ENCODE data around the gene KLF6. TPM values are rescaled to one million over a fixed set of nuclear protein-coding genes. Genes with fewer than 3 reads are reported as not detected.

Gene KLF6
- total RNA-seq, 1 experiment from 2014 or later, result 27.7 TPM

- TF ChIP-seq EZH2 (IDR thresholded peaks at IDR 0.05; ENCODE audit: low read depth), result no peak
- TF ChIP-seq CTCF (conservative IDR thresholded peaks at IDR 0.05), result no peak
- Histone ChIP-seq H3K4me2 (no peak overlapping the region), H3K27me3 (ENCODE audit: insufficient read depth, low read depth) (no peaks in the 10 kb centered on the region), H3K4me3 (no peak overlapping the region), H3K36me3 (ENCODE audit: low read depth) (no peaks in the 10 kb centered on the region), H3K9me3 (ENCODE audit: insufficient read depth, low read depth) (no peaks in the 10 kb centered on the region), H3K79me2 (ENCODE audit: low read depth) (no peaks in the 10 kb centered on the region), H3K9me2 (ENCODE audit: insufficient read depth) (no peaks in the 10 kb centered on the region), H3K27ac (no peak overlapping the region), H3F3A (ENCODE audit: insufficient read depth, low read depth) (peaks cover 14% of the 10 kb centered on the region), H2AFZ (no peak overlapping the region), H3K4me1 (replicated peaks; ENCODE audit: insufficient read depth) (peaks cover 18% of the 10 kb centered on the region), H4K20me1 (ENCODE audit: insufficient read depth) (no peaks in the 10 kb centered on the region)
- ChIA-PET CTCF (no interaction called here), POLR2A (ENCODE audit: unreplicated experiment) (no interaction called here)
- BruUV-seq (replicated peaks), result no TSS peak
- intact Hi-C loops (cut with micrococcal nuclease; ENCODE audit: unreplicated experiment), result no loop called here
- no peak for DNase-seq
These were observed 29.8 kb upstream of the KLF6 start for GRCh38 chr10:3814838-3815220.

- BruUV-seq (replicated peaks), result no TSS peak
- Histone ChIP-seq H4K20me1 (ENCODE audit: insufficient read depth) (no peaks in the 10 kb centered on the region), H3K4me1 (replicated peaks; ENCODE audit: insufficient read depth) (peaks cover 24% of the 10 kb centered on the region), H3K9me2 (ENCODE audit: insufficient read depth) (no peaks in the 10 kb centered on the region), H3K27ac (no peak overlapping the region), H3K4me2 (no peak overlapping the region), H2AFZ (no peak overlapping the region), H3K27me3 (ENCODE audit: insufficient read depth, low read depth) (no peaks in the 10 kb centered on the region), H3K36me3 (ENCODE audit: low read depth) (no peaks in the 10 kb centered on the region), H3K9me3 (ENCODE audit: insufficient read depth, low read depth) (no peaks in the 10 kb centered on the region), H3K79me2 (ENCODE audit: low read depth) (no peaks in the 10 kb centered on the region), H3F3A (ENCODE audit: insufficient read depth, low read depth) (peaks cover 20% of the 10 kb centered on the region), H3K4me3 (no peak overlapping the region)
- intact Hi-C loops (cut with micrococcal nuclease; ENCODE audit: unreplicated experiment), result no loop called here
- CTCF ChIA-PET, result no interaction called here
- DNase-seq, result no peak
- POLR2A ChIA-PET (ENCODE audit: unreplicated experiment), result interaction anchor here (0.6 kb wide), 1 partner anchor 60 kb away, joined by 3 read pairs; no protein-coding TSS in a partner anchor
- no peak for TF ChIP-seq EZH2 (IDR thresholded peaks at IDR 0.05; ENCODE audit: low read depth)
- TF ChIP-seq CTCF (conservative IDR thresholded peaks at IDR 0.05), result no peak
These were observed 29.2 kb upstream of the KLF6 start for GRCh38 chr10:3813986-3814837.

- Histone ChIP-seq H3K4me3 (no peak overlapping the region), H3K27ac (no peak overlapping the region), H3K9me2 (ENCODE audit: insufficient read depth) (no peaks in the 10 kb centered on the region), H3F3A (ENCODE audit: insufficient read depth, low read depth) (peaks cover 25% of the 10 kb centered on the region), H3K4me2 (no peak overlapping the region), H3K27me3 (ENCODE audit: insufficient read depth, low read depth) (no peaks in the 10 kb centered on the region), H3K79me2 (ENCODE audit: low read depth) (no peaks in the 10 kb centered on the region), H2AFZ (no peak overlapping the region), H3K9me3 (ENCODE audit: insufficient read depth, low read depth) (no peaks in the 10 kb centered on the region), H4K20me1 (ENCODE audit: insufficient read depth) (no peaks in the 10 kb centered on the region), H3K36me3 (ENCODE audit: low read depth) (no peaks in the 10 kb centered on the region), H3K4me1 (replicated peaks; ENCODE audit: insufficient read depth) (peaks cover 34% of the 10 kb centered on the region)
- no peak for TF ChIP-seq CTCF (conservative IDR thresholded peaks at IDR 0.05)
- TF ChIP-seq EZH2 (IDR thresholded peaks at IDR 0.05; ENCODE audit: low read depth), result no peak
- ChIA-PET CTCF (no interaction called here), POLR2A (ENCODE audit: unreplicated experiment) (no interaction called here)
- BruUV-seq (replicated peaks), result no TSS peak
- no peak for DNase-seq
- intact Hi-C loops (cut with micrococcal nuclease; ENCODE audit: unreplicated experiment), result no loop called here
These were observed 28.3 kb upstream of the KLF6 start for GRCh38 chr10:3813267-3813666.
